Body of pancreas (tissue), 4 donors: ENCODE measurements around the gene IGIP.

Experiments used
- POLR2A ChIP-seq, 3 donors: fragments of 450-650 bp; IDR thresholded peaks; one replicate each; pipeline ENCODE4 v1.6.1; 2016; ENCODE audit warnings: antibody characterized with exemption in 3 of 3, mild to moderate bottlenecking in 2 of 3
- TF ChIP-seq, protein P1 (sequence below), 7 experiments: fragments of 450-650 bp in 4 of 7; fragments of 200-600 bp in 3 of 7; sonication (generic) in 3 of 7; IDR thresholded peaks; one replicate each; pipeline ENCODE4 v1.5.1; 2016 to 2019; ENCODE audit warnings: antibody characterized with exemption in 7 of 7

DNA sequence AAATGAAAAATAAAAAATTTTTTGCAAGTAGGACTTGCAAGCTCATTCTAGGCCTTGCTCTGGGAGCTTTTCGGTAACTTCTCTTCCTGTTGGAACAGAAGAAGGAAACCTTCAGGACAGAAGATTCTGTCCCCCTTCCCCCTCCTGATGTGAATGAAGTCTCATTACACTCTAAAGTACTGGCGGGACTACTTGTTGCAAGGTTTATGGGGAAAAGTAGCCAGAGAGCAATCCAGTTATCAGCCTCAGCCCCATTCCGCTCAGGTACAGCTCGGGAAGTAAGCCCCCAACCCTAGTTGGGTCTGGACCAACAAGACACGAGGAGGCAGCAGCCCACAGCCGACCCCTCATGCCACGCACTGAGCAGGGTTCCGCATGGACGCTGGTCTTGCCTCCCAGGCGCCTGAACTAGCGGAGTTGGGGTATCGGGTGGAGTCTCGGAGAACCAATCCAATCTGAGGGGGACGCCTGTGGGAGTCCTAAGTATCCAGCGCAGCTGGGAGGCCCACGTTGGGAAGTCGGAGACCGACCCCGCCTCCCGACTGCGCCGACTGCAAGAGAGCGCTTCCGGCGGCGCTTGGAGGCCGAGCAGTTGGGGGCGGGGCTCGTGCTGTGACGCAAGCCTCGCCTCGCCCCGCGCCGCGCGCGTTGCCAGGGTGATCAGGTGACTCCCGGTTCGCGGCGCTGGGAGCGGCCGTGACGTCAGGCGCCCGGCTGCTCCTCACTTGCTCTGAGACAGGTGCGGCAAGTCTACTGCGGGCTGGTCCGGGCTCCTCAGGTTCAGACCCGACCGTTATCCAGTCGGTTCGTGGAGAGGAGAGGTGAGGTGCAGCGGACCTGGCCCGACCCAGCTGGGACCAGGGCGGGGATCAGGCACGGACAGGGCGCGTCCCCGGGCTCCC, 49.0 kb downstream of the IGIP start, which contains the start of gene CYSTM1:
- TF ChIP-seq, protein P1, sequence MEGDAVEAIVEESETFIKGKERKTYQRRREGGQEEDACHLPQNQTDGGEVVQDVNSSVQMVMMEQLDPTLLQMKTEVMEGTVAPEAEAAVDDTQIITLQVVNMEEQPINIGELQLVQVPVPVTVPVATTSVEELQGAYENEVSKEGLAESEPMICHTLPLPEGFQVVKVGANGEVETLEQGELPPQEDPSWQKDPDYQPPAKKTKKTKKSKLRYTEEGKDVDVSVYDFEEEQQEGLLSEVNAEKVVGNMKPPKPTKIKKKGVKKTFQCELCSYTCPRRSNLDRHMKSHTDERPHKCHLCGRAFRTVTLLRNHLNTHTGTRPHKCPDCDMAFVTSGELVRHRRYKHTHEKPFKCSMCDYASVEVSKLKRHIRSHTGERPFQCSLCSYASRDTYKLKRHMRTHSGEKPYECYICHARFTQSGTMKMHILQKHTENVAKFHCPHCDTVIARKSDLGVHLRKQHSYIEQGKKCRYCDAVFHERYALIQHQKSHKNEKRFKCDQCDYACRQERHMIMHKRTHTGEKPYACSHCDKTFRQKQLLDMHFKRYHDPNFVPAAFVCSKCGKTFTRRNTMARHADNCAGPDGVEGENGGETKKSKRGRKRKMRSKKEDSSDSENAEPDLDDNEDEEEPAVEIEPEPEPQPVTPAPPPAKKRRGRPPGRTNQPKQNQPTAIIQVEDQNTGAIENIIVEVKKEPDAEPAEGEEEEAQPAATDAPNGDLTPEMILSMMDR (IDR thresholded peaks at IDR 0.05) = peak in 1 of 7 experiments; percentile 27
- TF ChIP-seq POLR2A (IDR thresholded peaks at IDR 0.05) = peak; percentile 94 to 97 (median 95)
